ENCODE measurements around the gene TNFRSF13B. TPM values are rescaled to one million over a fixed set of nuclear protein-coding genes. Genes with fewer than 3 reads are reported as not detected.

TNFRSF13B gene
- total RNA-seq, 1 experiment from 2014 or later = not detected

DNA sequence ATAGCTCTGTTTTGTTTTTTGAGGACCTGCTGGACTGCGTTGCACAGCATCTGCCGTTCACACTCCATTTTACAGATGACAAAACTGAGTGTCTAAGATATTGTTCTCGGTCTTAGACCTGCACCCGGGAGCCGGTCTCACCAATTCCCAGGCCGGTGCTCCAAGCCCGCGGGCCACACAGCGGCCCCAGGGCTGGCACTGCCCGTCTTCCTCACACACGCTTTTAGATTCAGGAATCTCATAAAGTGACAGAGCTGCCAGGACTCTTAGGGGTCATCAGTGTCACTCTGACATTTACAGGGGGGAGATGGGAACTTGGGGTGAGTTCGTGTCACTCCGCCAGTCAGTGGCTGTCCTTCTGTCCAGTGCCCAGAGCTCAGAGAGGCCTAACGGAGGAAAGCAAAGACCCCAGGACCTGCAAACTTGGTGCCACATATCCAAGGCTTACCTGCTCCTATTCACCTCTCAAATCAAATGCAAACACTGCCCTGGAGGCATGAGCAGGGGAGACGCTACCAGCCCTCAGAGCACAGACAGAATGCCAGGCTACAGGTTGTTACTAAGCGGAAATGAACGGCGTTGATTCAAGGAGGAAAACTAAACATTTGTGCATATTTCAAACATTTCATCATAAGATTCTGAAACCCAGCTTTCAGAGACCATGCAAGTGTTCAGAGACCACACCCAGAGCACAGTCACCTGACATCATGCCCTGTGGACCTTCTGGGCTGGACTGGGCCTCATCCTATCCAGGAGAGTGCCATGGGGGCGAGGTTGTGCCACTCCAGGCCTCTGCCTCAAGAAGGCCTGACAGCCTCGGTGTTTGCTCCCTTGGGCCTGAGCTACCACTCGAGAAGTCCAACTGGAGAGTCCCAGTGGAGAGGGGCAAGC is 29.5 kb downstream of the TNFRSF13B start:
- no peaks in the 10 kb centered on the region for H3K9me3 ChIP-seq (ENCODE audit: low read length)
- no peak overlapping the region for H3K9ac ChIP-seq (ENCODE audit: low read length)
- no peaks in the 10 kb centered on the region for H3K79me2 ChIP-seq (ENCODE audit: low read length)
- H3K36me3 ChIP-seq (ENCODE audit: insufficient read depth, low read length) = no peaks in the 10 kb centered on the region
- DNase-seq = no peak
- no peaks in the 10 kb centered on the region for H3K27me3 ChIP-seq (ENCODE audit: low read length)
- no peak overlapping the region for H2AFZ ChIP-seq (ENCODE audit: low read length)
- H3K4me2 ChIP-seq (ENCODE audit: low read depth, low read length, poor library complexity, severe bottlenecking) = no peak overlapping the region
- H3K27ac ChIP-seq (ENCODE audit: low read length) = no peak overlapping the region
- peaks cover 3% of the 10 kb centered on the region; the same call in 1 of the 2 replicates for H4K20me1 ChIP-seq (ENCODE audit: insufficient read depth, low read depth, low read length)
- H3K9me2 ChIP-seq (replicated peaks; ENCODE audit: insufficient read depth, low read length) = no peaks in the 10 kb centered on the region
- no peak overlapping the region for H3K4me3 ChIP-seq (ENCODE audit: low read length)
- no peaks in the 10 kb centered on the region for H3K4me1 ChIP-seq (ENCODE audit: low read length)

- Histone ChIP-seq H3K36me3 (ENCODE audit: insufficient read depth, low read length) (no peaks in the 10 kb centered on the region), H4K20me1 (ENCODE audit: insufficient read depth, low read depth, low read length) (peaks cover 3% of the 10 kb centered on the region; the same call in 1 of the 2 replicates), H3K9me3 (ENCODE audit: low read length) (no peaks in the 10 kb centered on the region), H3K79me2 (ENCODE audit: low read length) (no peaks in the 10 kb centered on the region), H3K4me2 (ENCODE audit: low read depth, low read length, poor library complexity, severe bottlenecking) (no peak overlapping the region), H3K9me2 (replicated peaks; ENCODE audit: insufficient read depth, low read length) (no peaks in the 10 kb centered on the region), H3K27me3 (ENCODE audit: low read length) (no peaks in the 10 kb centered on the region), H3K4me1 (ENCODE audit: low read length) (no peaks in the 10 kb centered on the region), H3K27ac (ENCODE audit: low read length) (no peak overlapping the region), H3K4me3 (ENCODE audit: low read length) (no peak overlapping the region), H2AFZ (ENCODE audit: low read length) (no peak overlapping the region), H3K9ac (ENCODE audit: low read length) (no peak overlapping the region)
- DNase-seq = no peak
Measured at GRCh38 chr17:16941072-16942036, 30.6 kb downstream of the TNFRSF13B start.

DNA sequence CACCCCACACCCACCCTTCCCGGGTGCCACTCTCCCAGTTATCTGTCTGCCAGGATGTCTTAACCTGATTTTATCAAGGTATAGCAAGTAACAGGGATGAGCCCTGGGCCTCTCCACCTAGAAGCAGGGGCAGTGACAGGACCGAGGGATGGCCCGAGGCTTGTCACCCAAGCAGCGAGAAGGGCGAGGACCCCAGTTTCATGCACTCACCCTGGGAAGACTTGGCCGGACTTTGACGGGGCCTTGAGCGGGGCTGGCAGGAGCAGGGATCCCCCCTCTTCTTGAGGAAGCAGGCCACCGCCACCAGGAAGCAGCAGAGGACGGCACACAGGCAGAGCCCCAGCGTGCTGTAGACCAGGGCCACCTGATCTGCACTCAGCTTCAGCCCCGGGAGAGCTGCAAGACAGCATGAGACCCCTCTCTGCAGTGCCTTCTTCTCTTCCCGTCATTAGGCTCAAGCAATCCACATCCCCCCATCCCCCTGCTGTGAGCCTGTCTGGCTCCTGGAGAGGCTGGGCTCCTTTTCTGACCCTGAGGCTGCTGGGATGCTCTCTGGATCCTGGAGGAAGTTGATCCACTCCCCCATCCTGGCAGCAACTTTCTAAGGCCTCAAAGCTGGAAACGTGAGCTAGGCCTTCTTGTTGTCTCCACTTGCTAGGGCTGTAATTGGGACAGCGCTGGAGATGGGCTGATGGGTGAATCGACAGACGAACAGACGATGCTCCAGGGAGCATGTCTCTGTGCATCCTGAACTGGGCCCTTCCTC is 31.6 kb downstream of the TNFRSF13B start:
- Histone ChIP-seq H2AFZ (ENCODE audit: low read length) (no peak overlapping the region), H3K4me1 (ENCODE audit: low read length) (no peaks in the 10 kb centered on the region), H3K9me2 (replicated peaks; ENCODE audit: insufficient read depth, low read length) (no peaks in the 10 kb centered on the region), H3K4me3 (ENCODE audit: low read length) (no peak overlapping the region), H3K27me3 (ENCODE audit: low read length) (no peaks in the 10 kb centered on the region), H3K79me2 (ENCODE audit: low read length) (no peaks in the 10 kb centered on the region), H3K27ac (ENCODE audit: low read length) (no peak overlapping the region), H3K4me2 (ENCODE audit: low read depth, low read length, poor library complexity, severe bottlenecking) (no peak overlapping the region), H3K36me3 (ENCODE audit: insufficient read depth, low read length) (no peaks in the 10 kb centered on the region), H4K20me1 (ENCODE audit: insufficient read depth, low read depth, low read length) (peaks cover 3% of the 10 kb centered on the region; the same call in 1 of the 2 replicates), H3K9ac (ENCODE audit: low read length) (no peak overlapping the region), H3K9me3 (ENCODE audit: low read length) (no peaks in the 10 kb centered on the region)
- no peak for DNase-seq

GRCh38 chr17:16939606-16940115 is 32.3 kb downstream of the TNFRSF13B start:
- Histone ChIP-seq H2AFZ (ENCODE audit: low read length) (no peak overlapping the region), H3K27me3 (ENCODE audit: low read length) (no peaks in the 10 kb centered on the region), H3K36me3 (ENCODE audit: insufficient read depth, low read length) (no peaks in the 10 kb centered on the region), H4K20me1 (ENCODE audit: insufficient read depth, low read depth, low read length) (0 out of 2 replicates have a peak, but pooled peaks cover 3% of the 10 kb centered on the region), H3K9me3 (ENCODE audit: low read length) (no peaks in the 10 kb centered on the region), H3K9ac (ENCODE audit: low read length) (no peak overlapping the region), H3K4me1 (ENCODE audit: low read length) (no peaks in the 10 kb centered on the region), H3K4me3 (ENCODE audit: low read length) (no peak overlapping the region), H3K27ac (ENCODE audit: low read length) (no peak overlapping the region), H3K9me2 (replicated peaks; ENCODE audit: insufficient read depth, low read length) (no peaks in the 10 kb centered on the region), H3K79me2 (ENCODE audit: low read length) (no peaks in the 10 kb centered on the region), H3K4me2 (ENCODE audit: low read depth, low read length, poor library complexity, severe bottlenecking) (no peak overlapping the region)
- DNase-seq = no peak

DNA sequence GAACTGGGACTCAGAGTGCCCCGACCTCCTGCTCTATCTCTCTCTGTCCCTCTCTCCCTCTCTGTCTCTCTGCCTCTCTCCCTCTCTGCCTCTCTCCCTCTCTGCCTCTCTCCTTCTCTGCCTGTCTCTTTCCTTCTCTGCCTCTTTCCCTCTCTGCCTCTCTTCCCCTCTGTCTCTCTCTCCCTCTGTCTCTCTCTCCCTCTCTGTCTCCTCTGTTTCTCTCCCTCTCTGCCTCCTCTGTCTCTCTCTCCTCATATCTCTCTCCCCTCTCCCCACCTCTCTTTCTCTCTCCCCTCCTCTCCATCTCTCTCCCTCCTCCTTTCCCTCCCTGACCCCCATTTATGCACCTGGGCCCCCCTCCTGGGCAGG is 32.7 kb downstream of the TNFRSF13B start:
- H2AFZ ChIP-seq (ENCODE audit: low read length) = no peak overlapping the region
- H3K36me3 ChIP-seq (ENCODE audit: insufficient read depth, low read length) = no peaks in the 10 kb centered on the region
- H3K4me1 ChIP-seq (ENCODE audit: low read length) = no peaks in the 10 kb centered on the region
- DNase-seq = no peak
- no peak overlapping the region for H3K9ac ChIP-seq (ENCODE audit: low read length)
- no peak overlapping the region for H3K27ac ChIP-seq (ENCODE audit: low read length)
- H3K79me2 ChIP-seq (ENCODE audit: low read length) = no peaks in the 10 kb centered on the region
- no peak overlapping the region for H3K4me2 ChIP-seq (ENCODE audit: low read depth, low read length, poor library complexity, severe bottlenecking)
- 0 out of 2 replicates have a peak, but pooled peaks cover 3% of the 10 kb centered on the region for H4K20me1 ChIP-seq (ENCODE audit: insufficient read depth, low read depth, low read length)
- no peak overlapping the region for H3K4me3 ChIP-seq (ENCODE audit: low read length)
- no peaks in the 10 kb centered on the region for H3K9me2 ChIP-seq (replicated peaks; ENCODE audit: insufficient read depth, low read length)
- no peaks in the 10 kb centered on the region for H3K27me3 ChIP-seq (ENCODE audit: low read length)
- no peaks in the 10 kb centered on the region for H3K9me3 ChIP-seq (ENCODE audit: low read length)

DNA sequence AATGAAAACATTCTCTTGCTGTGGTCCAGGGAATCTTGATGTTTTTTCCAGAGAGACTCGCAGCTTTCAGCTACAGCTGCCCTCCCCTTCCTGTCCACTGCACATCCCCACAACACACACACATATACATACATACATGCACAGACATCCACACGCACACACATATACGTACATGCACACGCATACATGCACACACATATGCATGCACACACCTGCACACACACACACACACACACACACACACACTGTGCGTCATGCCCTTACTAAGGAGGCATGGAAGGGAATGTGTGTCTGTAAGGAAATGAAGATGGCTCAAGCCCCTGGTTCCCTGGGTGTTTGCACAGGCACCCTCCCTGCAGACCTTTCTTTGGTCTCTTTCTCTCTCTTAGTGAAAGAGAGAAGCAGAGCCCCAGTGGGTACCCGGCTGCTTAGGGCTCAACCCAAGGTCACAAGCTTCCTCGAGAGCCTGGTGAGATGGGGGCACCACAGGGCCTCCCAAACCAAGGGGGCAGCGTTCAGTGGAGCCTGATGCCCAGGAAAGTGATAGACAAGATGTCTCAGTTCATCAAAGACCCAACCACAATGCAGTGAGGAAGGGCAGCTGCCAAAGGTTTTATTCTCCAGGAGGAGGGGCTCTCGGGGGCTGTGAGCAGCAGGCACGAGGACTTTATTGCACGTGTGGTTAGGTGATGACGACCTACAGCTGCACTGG is 33.3 kb downstream of the TNFRSF13B start:
- no peaks in the 10 kb centered on the region for H3K9me3 ChIP-seq (ENCODE audit: low read length)
- H3K4me1 ChIP-seq (ENCODE audit: low read length) = no peaks in the 10 kb centered on the region
- 0 out of 2 replicates have a peak, but pooled peaks cover 3% of the 10 kb centered on the region for H4K20me1 ChIP-seq (ENCODE audit: insufficient read depth, low read depth, low read length)
- no peaks in the 10 kb centered on the region for H3K79me2 ChIP-seq (ENCODE audit: low read length)
- H3K9me2 ChIP-seq (replicated peaks; ENCODE audit: insufficient read depth, low read length) = no peaks in the 10 kb centered on the region
- H3K4me3 ChIP-seq (ENCODE audit: low read length) = no peak overlapping the region
- no peaks in the 10 kb centered on the region for H3K27me3 ChIP-seq (ENCODE audit: low read length)
- no peak overlapping the region for H2AFZ ChIP-seq (ENCODE audit: low read length)
- H3K27ac ChIP-seq (ENCODE audit: low read length) = no peak overlapping the region
- DNase-seq = no peak
- no peaks in the 10 kb centered on the region for H3K36me3 ChIP-seq (ENCODE audit: insufficient read depth, low read length)
- no peak overlapping the region for H3K4me2 ChIP-seq (ENCODE audit: low read depth, low read length, poor library complexity, severe bottlenecking)
- H3K9ac ChIP-seq (ENCODE audit: low read length) = no peak overlapping the region

DNA sequence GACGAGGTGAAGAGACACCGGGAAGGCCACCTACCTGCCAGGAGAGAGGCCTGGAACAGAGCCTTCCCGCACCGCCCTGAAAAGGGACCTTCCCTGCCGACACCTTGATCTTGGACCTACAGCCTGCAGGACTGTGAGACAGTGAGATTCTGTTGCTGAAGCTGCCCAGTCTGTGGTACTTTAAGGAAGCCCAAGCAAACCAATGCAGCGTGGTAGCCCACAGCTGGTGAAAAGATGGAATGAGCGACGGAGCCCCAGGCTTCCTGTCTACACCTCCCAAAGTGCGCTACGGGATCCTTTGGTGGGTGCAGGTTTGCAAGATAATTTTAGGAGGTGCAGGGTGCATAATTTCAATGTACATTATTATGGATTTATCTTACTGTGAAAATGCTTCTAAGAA is 33.9 kb downstream of the TNFRSF13B start:
- Histone ChIP-seq H3K4me2 (ENCODE audit: low read depth, low read length, poor library complexity, severe bottlenecking) (no peak overlapping the region), H4K20me1 (ENCODE audit: insufficient read depth, low read depth, low read length) (0 out of 2 replicates have a peak, but pooled peaks cover 3% of the 10 kb centered on the region), H3K36me3 (ENCODE audit: insufficient read depth, low read length) (no peaks in the 10 kb centered on the region), H3K9ac (ENCODE audit: low read length) (no peak overlapping the region), H3K9me2 (replicated peaks; ENCODE audit: insufficient read depth, low read length) (no peaks in the 10 kb centered on the region), H2AFZ (ENCODE audit: low read length) (no peak overlapping the region), H3K27ac (ENCODE audit: low read length) (no peak overlapping the region), H3K27me3 (ENCODE audit: low read length) (no peaks in the 10 kb centered on the region), H3K79me2 (ENCODE audit: low read length) (no peaks in the 10 kb centered on the region), H3K4me1 (ENCODE audit: low read length) (no peaks in the 10 kb centered on the region), H3K4me3 (ENCODE audit: low read length) (no peak overlapping the region), H3K9me3 (ENCODE audit: low read length) (no peaks in the 10 kb centered on the region)
- no peak for DNase-seq

Data from Karpas-422 (cell line).